LNCaP clone FGC (cell line): ENCODE results near the gene CPN2.

ENCODE experiments used
- DNase-seq: peaks from one replicate; pipeline ENCODE4 v3.0.0-alpha.2; 2011; ENCODE audit warnings: low read depth
- H3K4me3 ChIP-seq: 2 replicates; pipeline ENCODE4 v1.5.1; 2011; ENCODE audit warnings: mild to moderate bottlenecking, low read depth, low read length, control low read depth
- TF ChIP-seq, protein P1 (sequence below): IDR thresholded peaks from 2 replicates; pipeline ENCODE4 v1.5.1; 2012; ENCODE audit warnings: mild to moderate bottlenecking; ENCODE audit not compliant: control insufficient read depth, insufficient read depth; ENCODE audit errors: extremely low read depth

Gene CPN2

GRCh38 chr3:194315088-194315964 lies 35.8 kb downstream of the CPN2 start:
- peak overlapping the region; percentile 49 for H3K4me3 ChIP-seq
- DNase-seq = peak; percentile 25
- TF ChIP-seq, protein P1, sequence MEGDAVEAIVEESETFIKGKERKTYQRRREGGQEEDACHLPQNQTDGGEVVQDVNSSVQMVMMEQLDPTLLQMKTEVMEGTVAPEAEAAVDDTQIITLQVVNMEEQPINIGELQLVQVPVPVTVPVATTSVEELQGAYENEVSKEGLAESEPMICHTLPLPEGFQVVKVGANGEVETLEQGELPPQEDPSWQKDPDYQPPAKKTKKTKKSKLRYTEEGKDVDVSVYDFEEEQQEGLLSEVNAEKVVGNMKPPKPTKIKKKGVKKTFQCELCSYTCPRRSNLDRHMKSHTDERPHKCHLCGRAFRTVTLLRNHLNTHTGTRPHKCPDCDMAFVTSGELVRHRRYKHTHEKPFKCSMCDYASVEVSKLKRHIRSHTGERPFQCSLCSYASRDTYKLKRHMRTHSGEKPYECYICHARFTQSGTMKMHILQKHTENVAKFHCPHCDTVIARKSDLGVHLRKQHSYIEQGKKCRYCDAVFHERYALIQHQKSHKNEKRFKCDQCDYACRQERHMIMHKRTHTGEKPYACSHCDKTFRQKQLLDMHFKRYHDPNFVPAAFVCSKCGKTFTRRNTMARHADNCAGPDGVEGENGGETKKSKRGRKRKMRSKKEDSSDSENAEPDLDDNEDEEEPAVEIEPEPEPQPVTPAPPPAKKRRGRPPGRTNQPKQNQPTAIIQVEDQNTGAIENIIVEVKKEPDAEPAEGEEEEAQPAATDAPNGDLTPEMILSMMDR = peak; percentile 99

GRCh38 chr3:194314388-194315068 lies 36.6 kb downstream of the CPN2 start:
- TF ChIP-seq, protein P1 = no peak
- DNase-seq = no peak
- no peak overlapping the region for H3K4me3 ChIP-seq

DNA sequence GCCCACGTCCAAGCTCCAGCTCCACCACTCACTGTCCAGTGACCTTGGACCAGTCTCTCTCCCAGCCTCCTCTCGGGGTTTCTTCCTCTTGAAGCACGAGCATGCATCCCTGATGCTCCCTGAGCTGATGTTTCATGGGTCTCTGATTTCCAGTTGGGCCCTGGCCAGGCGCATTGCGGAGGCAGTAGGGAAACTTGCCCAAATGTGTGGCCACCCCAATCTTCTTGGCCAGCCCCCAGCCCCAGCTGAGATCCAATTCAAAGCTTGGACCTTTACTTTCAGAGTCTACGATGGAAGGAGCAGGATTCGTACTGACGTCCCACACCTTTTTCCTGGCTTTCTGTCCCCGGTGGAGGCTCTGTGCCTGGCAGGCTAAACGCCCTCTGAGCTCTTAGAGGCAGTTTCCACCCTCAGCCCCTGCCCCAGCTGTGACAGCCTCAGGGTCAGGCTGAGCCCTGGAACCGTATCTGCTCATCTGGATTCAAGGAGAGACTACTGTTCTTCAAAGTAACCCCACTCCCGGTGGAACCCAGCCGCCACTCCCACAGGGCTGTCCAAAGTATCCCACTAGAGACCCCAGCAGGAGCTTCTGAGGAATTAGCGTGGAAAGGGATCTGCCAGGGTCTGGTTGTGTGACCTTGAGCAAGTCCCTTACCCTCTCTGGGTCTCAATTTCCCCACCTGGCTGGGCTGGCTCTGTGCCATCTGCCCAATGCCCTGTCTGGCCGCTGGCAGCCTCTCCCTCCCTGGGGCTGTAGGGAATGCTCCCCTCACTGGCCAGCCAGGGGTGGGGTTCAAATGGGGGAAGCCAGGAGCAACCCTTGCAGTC lies 37.4 kb downstream of the CPN2 start:
- no peak for DNase-seq
- TF ChIP-seq, protein P1 = no peak
- H3K4me3 ChIP-seq = no peak overlapping the region

DNA sequence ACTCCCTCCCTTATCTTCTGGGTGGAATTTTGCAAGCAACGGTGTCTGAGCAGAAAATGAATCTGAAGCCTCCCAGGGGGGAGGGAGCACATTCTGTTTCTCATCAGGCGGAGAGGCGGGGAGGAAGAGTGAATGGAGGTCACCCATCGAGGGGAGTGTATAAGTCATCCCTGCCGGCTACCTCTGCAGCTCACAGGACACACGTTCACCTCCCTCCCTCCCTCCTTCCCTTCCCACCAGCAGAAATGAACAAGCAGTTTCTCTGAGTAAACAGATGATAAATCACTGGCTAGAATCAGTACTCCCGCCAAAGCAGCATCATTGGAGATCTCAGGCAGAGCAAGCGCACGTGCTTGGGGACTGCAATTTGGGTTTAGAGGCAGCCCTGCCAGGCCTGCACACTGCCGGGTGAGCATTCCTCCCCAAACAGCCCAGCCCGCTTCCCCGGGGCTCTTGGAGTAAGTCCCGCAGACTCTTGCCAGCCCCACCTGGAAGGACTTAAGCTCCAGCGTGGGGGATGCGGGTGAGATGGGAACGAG lies 38.3 kb downstream of the CPN2 start:
- H3K4me3 ChIP-seq = no peak overlapping the region
- TF ChIP-seq, protein P1 = no peak
- DNase-seq = peak; percentile 21

GRCh38 chr3:194312186-194312742 lies 38.9 kb downstream of the CPN2 start:
- DNase-seq = peak; percentile 44
- TF ChIP-seq, protein P1 = no peak
- H3K4me3 ChIP-seq = no peak overlapping the region

DNA sequence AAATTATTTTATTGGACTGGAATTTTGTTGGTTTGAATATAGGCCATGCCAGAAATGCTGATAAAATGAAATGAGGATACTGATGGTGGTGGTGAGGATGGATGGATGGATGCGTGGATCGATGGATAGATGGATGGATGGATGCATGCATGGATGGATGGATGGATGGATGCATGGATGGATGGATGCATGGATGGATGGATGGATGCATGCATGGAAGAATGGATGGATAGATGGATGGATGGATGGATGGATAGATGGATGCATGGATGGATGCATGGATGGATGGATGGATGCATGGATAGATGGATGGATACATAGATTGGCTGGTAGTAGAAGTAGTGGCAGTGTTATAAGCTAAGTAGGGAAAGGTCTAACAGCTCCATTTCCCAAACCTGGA lies 40.1 kb downstream of the CPN2 start:
- DNase-seq = no peak
- TF ChIP-seq, protein P1 = no peak
- no peak overlapping the region for H3K4me3 ChIP-seq
